ENCODE results near the gene SPSB3. TPM values are rescaled to one million over a fixed set of nuclear protein-coding genes. Genes with fewer than 3 reads are reported as not detected.
A peak's percentile ranks its signal among the peaks of the same experiment; 100 is the strongest.

Gene SPSB3
- 100 to 1,000 TPM in 2 of 4 donors, 10 to 100 TPM in 2; 76.4 to 148 (median 102) TPM for total RNA-seq

GRCh38 chr16:1782408-1783264 is at the start of gene SPSB3, which contains the start of gene NUBP2:
Gene SPSB3 (minus strand): TSS chr16:1782571. CDS start chr16:1781483, 1,088 bp downstream.
Gene NUBP2 (plus strand): TSS chr16:1782960. CDS start chr16:1783021, 61 bp downstream.
- H3K4me3 ChIP-seq = peak within 1 kb of the TSS; percentile 96 to 99 (median 98)
- peak within 1 kb of the TSS; percentile 88 to 93 (median 92) for H3K27ac ChIP-seq
- no peaks in the 10 kb centered on the region for H3K27me3 ChIP-seq
- TF ChIP-seq POLR2A (IDR thresholded peaks at IDR 0.05) (peak in 1 of 2 donors; percentile 63), CTCF (IDR thresholded peaks at IDR 0.05) (no peak)
- H3K36me3 ChIP-seq = peaks cover 0 to 37% (median 0%) of the 10 kb centered on the region in 3 donors
- H3K4me1 ChIP-seq = peaks cover 3 to 41% (median 8%) of the 10 kb centered on the region in 4 donors
- no peaks in the 10 kb centered on the region for H3K9me3 ChIP-seq
- DNase-seq = peak; percentile 99 to 100 (median 100)

DNA sequence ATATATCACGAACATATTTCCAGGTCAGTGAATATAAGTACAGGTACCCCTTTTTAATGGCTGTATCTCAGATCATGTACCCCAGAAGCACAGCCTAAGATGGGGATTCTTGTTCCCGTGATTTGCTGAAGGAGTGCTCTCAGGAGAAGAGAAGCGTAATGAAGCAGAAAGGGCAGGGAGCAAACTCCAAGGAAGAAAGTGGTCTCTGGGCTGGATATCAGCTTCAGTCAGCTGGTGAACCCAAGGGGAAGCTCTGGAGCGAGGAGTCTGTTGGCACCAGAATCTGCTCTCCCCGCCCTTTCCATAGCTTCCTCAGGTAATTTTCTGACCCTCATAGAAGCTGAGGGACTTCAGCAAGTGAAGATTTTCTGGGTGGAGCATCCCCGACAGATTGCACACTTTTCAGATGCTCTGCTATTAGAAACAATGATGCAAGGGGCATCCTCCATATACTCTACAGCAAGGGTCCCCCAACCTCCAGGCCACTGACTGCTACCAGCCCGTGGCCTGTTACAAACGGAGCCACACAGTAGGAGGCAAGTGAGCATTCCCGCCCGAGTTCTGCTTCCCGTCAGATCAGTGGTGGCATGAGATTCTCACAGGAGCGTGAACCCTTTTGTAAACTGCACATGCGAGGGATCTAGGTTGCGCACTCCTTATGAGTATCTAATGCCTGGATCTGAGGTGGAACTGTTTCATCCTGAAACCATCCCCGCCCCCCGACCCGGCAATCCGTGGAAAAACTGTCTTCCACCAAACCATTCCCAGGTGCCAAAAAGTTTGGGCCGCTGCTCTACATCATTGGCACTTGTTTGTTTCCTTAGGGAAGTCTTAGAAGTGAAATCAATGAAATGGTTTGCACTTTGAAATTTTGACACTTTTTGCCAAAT is 49.1 kb upstream of the SPSB3 start:
- Histone ChIP-seq H3K36me3 (peaks cover 0 to 5% (median 0%) of the 10 kb centered on the region in 3 donors), H3K4me3 (peak overlapping the region in 1 of 4 donors; percentile 9), H3K27me3 (no peaks in the 10 kb centered on the region), H3K9me3 (no peaks in the 10 kb centered on the region), H3K27ac (peak overlapping the region in 3 of 4 donors; percentile 42 to 90 (median 90)), H3K4me1 (peaks cover 0 to 32% (median 4%) of the 10 kb centered on the region in 4 donors)
- TF ChIP-seq POLR2A (IDR thresholded peaks at IDR 0.05) (no peak), CTCF (IDR thresholded peaks at IDR 0.05) (no peak)
- DNase-seq = no peak

- no peaks in the 10 kb centered on the region for H3K27me3 ChIP-seq
These were observed 47.8 kb upstream of the SPSB3 start for GRCh38 chr16:1830213-1830612.

GRCh38 chr16:1828645-1829410 is 46.5 kb upstream of the SPSB3 start:
- peak overlapping the region in 3 of 4 donors; percentile 27 to 90 (median 90) for H3K27ac ChIP-seq
- peak overlapping the region in 3 of 4 donors; percentile 69 to 93 (median 77) for H3K4me3 ChIP-seq
- peak; percentile 31 to 41 for TF ChIP-seq POLR2A (IDR thresholded peaks at IDR 0.05)
- TF ChIP-seq CTCF (IDR thresholded peaks at IDR 0.05) = peak in 1 of 6 experiments; percentile 2
- H3K27me3 ChIP-seq = no peaks in the 10 kb centered on the region
- H3K4me1 ChIP-seq = peaks cover 3 to 53% (median 14%) of the 10 kb centered on the region in 4 donors
- H3K36me3 ChIP-seq = peaks cover 0 to 5% (median 0%) of the 10 kb centered on the region in 3 donors
- no peaks in the 10 kb centered on the region for H3K9me3 ChIP-seq
- peak in 2 of 3 donors; percentile 59 to 70 for DNase-seq

More at GRCh38 chr16:1830213-1830612, 47.8 kb upstream of the SPSB3 start:
- H3K4me1 ChIP-seq = peaks cover 3 to 40% (median 11%) of the 10 kb centered on the region in 4 donors
- H3K9me3 ChIP-seq = no peaks in the 10 kb centered on the region
- H3K36me3 ChIP-seq = peaks cover 0 to 5% (median 0%) of the 10 kb centered on the region in 3 donors
- H3K4me3 ChIP-seq = peak overlapping the region in 1 of 4 donors; percentile 77
- peak; percentile 29 to 67 for TF ChIP-seq POLR2A (IDR thresholded peaks at IDR 0.05)
- no peak for TF ChIP-seq CTCF (IDR thresholded peaks at IDR 0.05)
- peak overlapping the region in 2 of 4 donors; percentile 90 for H3K27ac ChIP-seq
- DNase-seq = peak in 2 of 3 donors; percentile 77 to 86

Data from Peyer's patch (tissue), 4 donors.